H1 (cell line): ENCODE data around the gene NMUR1. TPM values are rescaled to one million over a fixed set of nuclear protein-coding genes. Genes with fewer than 3 reads are reported as not detected.

ENCODE experiments used
- CTCF ChIA-PET: fragments of 300-600 bp; sonication (Branson Sonifier 250); formaldehyde crosslinking; loops from one replicate; lab custom pipeline; 2021; ENCODE audit not compliant: partially characterized antibody; lab: Charles Lee
- POLR2A ChIA-PET: fragments of 300-600 bp; sonication (Branson Sonifier 250); formaldehyde crosslinking; loops from one replicate; lab custom pipeline; 2021; ENCODE audit warnings: inconsistent platforms; ENCODE audit not compliant: partially characterized antibody; lab: Charles Lee
- DNase-seq, 2 experiments: peaks; one replicate each; pipeline versions ENCODE4 v3.0.0 to v3.0.0-alpha.2; 2010 to 2022; ENCODE audit warnings: low spot score in 2 of 2, low read depth in 1 of 2, mixed read lengths in 1 of 2
- FAIRE-seq: peaks from 2 replicates; lab custom pipeline; 2011; peaks lifted over from hg19 to GRCh38; lab: Jason Lieb, UNC
- H2AFZ ChIP-seq: 2 replicates; pipeline ENCODE4 v1.8.1; 2012; ENCODE audit warnings: low read length, inconsistent platforms
- H2AK5ac ChIP-seq: 2 replicates; pipeline ENCODE4 v1.6.1; 2013; ENCODE audit warnings: low read depth, low read length
- H2BK120ac ChIP-seq: replicated peaks from 2 replicates; pipeline ENCODE3; 2013; ENCODE audit warnings: low read depth, low read length, inconsistent platforms
- H2BK12ac ChIP-seq: 2 replicates; pipeline ENCODE4 v1.6.1; 2013; ENCODE audit warnings: low read depth, low read length
- H2BK15ac ChIP-seq: 2 replicates; pipeline ENCODE4 v1.6.1; 2013; ENCODE audit warnings: low read length
- H2BK20ac ChIP-seq: 2 replicates; pipeline ENCODE4 v1.6.1; 2013; ENCODE audit warnings: low read length
- H2BK5ac ChIP-seq: 2 replicates; pipeline ENCODE4 v1.6.1; 2013; ENCODE audit warnings: low read depth, low read length
- H3K14ac ChIP-seq: 2 replicates; pipeline ENCODE4 v1.6.1; 2013; ENCODE audit warnings: inconsistent platforms; ENCODE audit not compliant: insufficient read length
- H3K18ac ChIP-seq: 2 replicates; pipeline ENCODE4 v1.6.1; 2013; ENCODE audit warnings: low read length; ENCODE audit errors: extremely low read depth
- H3K23ac ChIP-seq: 2 replicates; pipeline ENCODE4 v1.6.1; 2013; ENCODE audit warnings: inconsistent platforms; ENCODE audit not compliant: insufficient read length
- H3K23me2 ChIP-seq: 2 replicates; pipeline ENCODE4 v1.6.1; 2013; ENCODE audit warnings: low read depth, low read length
- H3K27ac ChIP-seq: 2 replicates; pipeline ENCODE4 v1.6.1; 2011; ENCODE audit warnings: low read depth, low read length, inconsistent platforms
- H3K27me3 ChIP-seq, 4 experiments: replicated peaks in 1 of 4; 1 replicate in 1 of 4; 2 replicates in 3 of 4; pipeline versions ENCODE4 v1.6.1 to v1.8.1; 2011 to 2013; ENCODE audit warnings: low read length in 3 of 4, mild to moderate bottlenecking in 3 of 4, inconsistent platforms in 2 of 4, mixed read lengths in 2 of 4, moderate library complexity in 1 of 4; ENCODE audit not compliant: control insufficient read depth in 3 of 4, insufficient read depth in 3 of 4; ENCODE audit errors: extremely low read depth in 1 of 4
- H3K36me3 ChIP-seq, 4 experiments: 2 replicates each; pipeline versions ENCODE4 v1.6.1 to v1.8.1; 2011 to 2013; ENCODE audit warnings: mild to moderate bottlenecking in 4 of 4, low read length in 3 of 4, moderate library complexity in 2 of 4, control low read depth in 1 of 4, inconsistent platforms in 1 of 4; ENCODE audit not compliant: insufficient read depth in 4 of 4, control insufficient read depth in 2 of 4
- H3K4ac ChIP-seq: replicated peaks from 2 replicates; pipeline ENCODE3; 2013; ENCODE audit warnings: low read length, low read depth, mixed read lengths, inconsistent platforms; ENCODE audit not compliant: insufficient read length
- H3K4me1 ChIP-seq, 4 experiments: replicated peaks in 1 of 4; 1 replicate in 1 of 4; 2 replicates in 3 of 4; pipeline versions ENCODE4 v1.6.1 to v1.8.1; 2011 to 2013; ENCODE audit warnings: low read length in 3 of 4, inconsistent platforms in 2 of 4, mixed read lengths in 1 of 4; ENCODE audit not compliant: insufficient read depth in 4 of 4, control insufficient read depth in 3 of 4
- H3K4me2 ChIP-seq, 2 experiments: 2 replicates each; pipeline versions ENCODE4 v1.6.1 to v1.8.1; 2011 to 2013; ENCODE audit warnings: low read depth in 2 of 2, low read length in 2 of 2, control low read depth in 1 of 2, inconsistent platforms in 1 of 2, mild to moderate bottlenecking in 1 of 2; ENCODE audit not compliant: insufficient read depth in 1 of 2
- H3K4me3 ChIP-seq, 4 experiments: fragments of 200-600, 300-600 bp in 1 of 4; sonication (generic), shearing (Covaris generic), sonication (Bioruptor Twin) in 1 of 4; 2 replicates each; pipeline versions ENCODE4 v1.5.1 to v1.8.1; 2011 to 2016; ENCODE audit warnings: low read length in 4 of 4, low read depth in 3 of 4, control low read depth in 2 of 4, inconsistent platforms in 2 of 4, mild to moderate bottlenecking in 2 of 4, mixed read lengths in 1 of 4, moderate library complexity in 1 of 4; ENCODE audit not compliant: insufficient read depth in 2 of 4; ENCODE audit errors: extremely low read depth in 1 of 4
- H3K56ac ChIP-seq: replicated peaks from 2 replicates; pipeline ENCODE3; 2013; ENCODE audit warnings: low read depth, mild to moderate bottlenecking, mixed read lengths, low read length, inconsistent platforms; ENCODE audit not compliant: insufficient read length
- H3K79me1 ChIP-seq: 2 replicates; pipeline ENCODE4 v1.6.1; 2013; ENCODE audit warnings: low read depth, low read length, control low read depth
- H3K79me2 ChIP-seq, 2 experiments: 2 replicates each; pipeline versions ENCODE4 v1.6.1 to v1.8.1; 2012 to 2013; ENCODE audit warnings: low read length in 2 of 2, mild to moderate bottlenecking in 2 of 2, inconsistent platforms in 1 of 2; ENCODE audit not compliant: insufficient read depth in 2 of 2, control insufficient read depth in 1 of 2
- H3K9ac ChIP-seq, 4 experiments: replicated peaks in 1 of 4; 1 replicate in 1 of 4; 2 replicates in 3 of 4; pipeline versions ENCODE4 v1.6.1 to v1.8.1; 2011 to 2013; ENCODE audit warnings: low read depth in 3 of 4, low read length in 3 of 4, control low read depth in 2 of 4, mild to moderate bottlenecking in 2 of 4, moderate library complexity in 2 of 4, inconsistent platforms in 1 of 4; ENCODE audit errors: extremely low read depth in 1 of 4
- H3K9me3 ChIP-seq, 2 experiments: 2 replicates each; pipeline versions ENCODE4 v1.6.1 to v1.8.1; 2012 to 2013; ENCODE audit warnings: mild to moderate bottlenecking in 2 of 2, moderate library complexity in 2 of 2, control low read depth in 1 of 2, inconsistent platforms in 1 of 2, low read depth in 1 of 2, low read length in 1 of 2, mixed read lengths in 1 of 2; ENCODE audit not compliant: insufficient read depth in 2 of 2
- H4K20me1 ChIP-seq, 2 experiments: replicated peaks in 1 of 2; 2 replicates each; pipeline versions ENCODE3 to v1.8.1; 2011 to 2013; ENCODE audit warnings: inconsistent platforms in 2 of 2, low read length in 2 of 2, mild to moderate bottlenecking in 1 of 2; ENCODE audit not compliant: insufficient read depth in 2 of 2, control insufficient read depth in 1 of 2
- H4K5ac ChIP-seq: 2 replicates; pipeline ENCODE4 v1.6.1; 2013; ENCODE audit warnings: low read length, low read depth, mixed read lengths, inconsistent platforms; ENCODE audit not compliant: insufficient read length
- H4K8ac ChIP-seq: 2 replicates; pipeline ENCODE4 v1.8.0; 2013; ENCODE audit warnings: mild to moderate bottlenecking, moderate library complexity, low read length, inconsistent platforms; ENCODE audit not compliant: insufficient read depth; ENCODE audit errors: extremely low read depth
- H4K91ac ChIP-seq: replicated peaks from 2 replicates; pipeline ENCODE3; 2013; ENCODE audit warnings: low read length, mixed read lengths, inconsistent platforms; ENCODE audit not compliant: insufficient read length
- ATF2 ChIP-seq: IDR thresholded peaks from 2 replicates; pipeline ENCODE4 v1.6.1; 2012; ENCODE audit warnings: low read length, inconsistent platforms
- CEBPB ChIP-seq: IDR thresholded peaks from 2 replicates; pipeline ENCODE4 v1.6.1; 2012; ENCODE audit warnings: low read depth, low read length
- CREB1 ChIP-seq: IDR thresholded peaks from 2 replicates; pipeline ENCODE4 v1.6.1; 2012; ENCODE audit warnings: inconsistent platforms
- CTBP2 ChIP-seq: IDR thresholded peaks from 2 replicates; pipeline ENCODE4 v1.7.0; 2011; ENCODE audit warnings: borderline replicate concordance, mild to moderate bottlenecking, moderate library complexity, mixed read lengths, low read length; ENCODE audit not compliant: insufficient read depth, insufficient read length
- GTF2F1 ChIP-seq: IDR thresholded peaks from 2 replicates; pipeline ENCODE4 v1.6.1; 2012; ENCODE audit warnings: low read depth, low read length, improper control_type of control experiment, borderline replicate concordance
- KDM5A ChIP-seq: fragments of 200-600 bp; IDR thresholded peaks from 2 replicates; pipeline ENCODE4 v1.7.1; 2012; ENCODE audit warnings: mild to moderate bottlenecking, low read length, inconsistent platforms, mixed read lengths
- RXRA ChIP-seq: IDR thresholded peaks from 2 replicates; pipeline ENCODE4 v1.6.1; 2011; ENCODE audit warnings: low read depth, mild to moderate bottlenecking, low read length, moderate library complexity; ENCODE audit not compliant: insufficient read depth
- SAP30 ChIP-seq: fragments of 300-600 bp; sonication (generic); IDR thresholded peaks from 2 replicates; pipeline ENCODE4 v1.7.1; 2012; ENCODE audit warnings: low read length, moderate library complexity, mild to moderate bottlenecking, inconsistent platforms; ENCODE audit not compliant: insufficient read depth, insufficient replicate concordance
- SIX5 ChIP-seq: IDR thresholded peaks from 2 replicates; pipeline ENCODE4 v1.6.1; 2011; ENCODE audit warnings: mild to moderate bottlenecking, low read depth, low read length
- TAF1 ChIP-seq: IDR thresholded peaks from 2 replicates; pipeline ENCODE4 v1.6.1; 2011; ENCODE audit warnings: mild to moderate bottlenecking, low read depth, low read length
- TCF12 ChIP-seq: IDR thresholded peaks from 2 replicates; pipeline ENCODE4 v1.6.1; 2011; ENCODE audit warnings: low read depth, mild to moderate bottlenecking, low read length
- TEAD4 ChIP-seq: IDR thresholded peaks from 2 replicates; pipeline ENCODE4 v1.6.1; 2012; ENCODE audit warnings: low read depth, low read length, inconsistent platforms, mixed read lengths
- WGBS, 2 experiments: shearing (Covaris generic) in 1 of 2; methylation state at CpG; one replicate each; pipeline versions ENCODE4 v1.1.6 to v1.1.7; 2013 to 2015; ENCODE audit warnings: low lambda C conversion rate in 2 of 2, mixed read lengths in 2 of 2, inconsistent platforms in 1 of 2, low coverage in 1 of 2, missing lambda C conversion rate in 1 of 2; ENCODE audit not compliant: insufficient replicate concordance in 2 of 2, insufficient coverage in 1 of 2, insufficient read length in 1 of 2; ENCODE audit errors: extremely low coverage in 1 of 2, missing lambda C conversion rate in 1 of 2; 5-methylcytosine and 5-hydroxymethylcytosine counted together
- polyA plus RNA-seq, 7 experiments: library from polyadenylated mRNA; depleted of rRNA in 3 of 7; stranded (reverse) in 5 of 7; unstranded in 2 of 7; fragments of >200 nt in 5 of 7; fragments of 200-250 nt in 2 of 7; gene quantifications; 1 replicate in 5 of 7; 2 replicates in 1 of 7; 4 replicates in 1 of 7; pipeline versions ENCODE4 v1.2.1 to v1.2.3, GENCODE V29; 2011 to 2013; ENCODE audit warnings: missing spikeins in 2 of 7, mixed read lengths in 2 of 7
- total RNA-seq: library from RNA; stranded (reverse); fragmentation: NEBNext Ultra II Directional; extraction: Animal tissue kit (Norgen Biotek cat#: 25700); gene quantifications from 2 replicates; pipeline ENCODE4 v1.2.1, GENCODE V29; 2021

NMUR1 gene
- total and polyA plus RNA-seq, 2 of the 8 experiments (the other 6 are each of a cell fraction or from before 2014, with no cell fraction given), result 0.56 to 1.5 TPM

GRCh38 chr2:231541645-231542044 is 11.4 kb upstream of the NMUR1 start:
- Histone ChIP-seq H3K36me3 (no peaks in the 10 kb centered on the region), H4K8ac (no peak overlapping the region), H3K23ac (no peak overlapping the region), H3K27ac (no peak overlapping the region), H2BK12ac (no peak overlapping the region; the same call in 1 of the 2 replicates), H2AK5ac (no peak overlapping the region), H3K79me1 (no peaks in the 10 kb centered on the region), H2BK5ac (no peak overlapping the region), H2BK15ac (no peak overlapping the region), H3K9ac (no peak overlapping the region), H3K4me1 (0 out of 7 replicates have a peak, but pooled peaks cover 0 to 2% (median 0%) of the 10 kb centered on the region in 4 experiments), H4K20me1 (no peaks in the 10 kb centered on the region), H3K18ac (no peak overlapping the region), H2BK20ac (no peak overlapping the region), H4K91ac (no peak overlapping the region), H3K9me3 (no peaks in the 10 kb centered on the region), H3K27me3 (no peaks in the 10 kb centered on the region), H3K14ac (no peak overlapping the region), H2AFZ (no peak overlapping the region), H3K79me2 (no peaks in the 10 kb centered on the region), H2BK120ac (no peak overlapping the region), H3K4ac (no peak overlapping the region), H4K5ac (no peak overlapping the region), H3K4me2 (no peak overlapping the region), H3K23me2 (no peaks in the 10 kb centered on the region), H3K4me3 (no peak overlapping the region), H3K56ac (no peak overlapping the region)
- DNase-seq, result peak in 1 of 2 experiments; percentile 90
- ChIA-PET CTCF (interaction anchor here (0.6 to 3.3 kb wide), 32 partner anchors 9 to 236 kb away, joined by 3 to 24 read pairs (median 4); no protein-coding TSS in a partner anchor), POLR2A (interaction anchor here (0.7 to 1.3 kb wide), 5 partner anchors 9 to 88 kb away, joined by 3 to 4 read pairs (median 4); no protein-coding TSS in a partner anchor)
- peak; percentile 84 for FAIRE-seq
- WGBS, 2 experiments, result 49% methylated on average over 11 of the region's 11 CpGs; no CpG with 5 or more reads in 1 of the 2 experiments
- TF ChIP-seq CTBP2 (no peak), RXRA (no peak), GTF2F1 (no peak), TEAD4 (no peak), CREB1 (no peak), TCF12 (no peak), SIX5 (no peak), CEBPB (no peak), SAP30 (no peak), ATF2 (no peak), TAF1 (no peak), KDM5A (no peak)
